RWPE2 (cell line): ENCODE results near the gene CNTNAP5.

ENCODE experiments used
- ATAC-seq: fragments of 200-7000 bp; cut with Tn5 transposase; 3 replicates; pipeline ENCODE4 v1.9.1; 2021; ENCODE audit warnings: low read depth
- DNase-seq: peaks from one replicate; pipeline ENCODE4 v3.0.0-alpha.2; 2020; ENCODE audit warnings: low spot score
- H3K27ac ChIP-seq: fragments of 450-650 bp; 2 replicates; pipeline ENCODE4 v1.5.1; 2017; ENCODE audit warnings: mild to moderate bottlenecking; ENCODE audit not compliant: poor library complexity, severe bottlenecking
- H3K27me3 ChIP-seq: fragments of 250-450 bp; sonication (Bioruptor Pico); 2 replicates; pipeline ENCODE4 v1.5.1; 2021; ENCODE audit warnings: mild to moderate bottlenecking, moderate library complexity; ENCODE audit not compliant: insufficient read depth, poor library complexity, severe bottlenecking
- H3K36me3 ChIP-seq: fragments of 250-450 bp; sonication (Bioruptor Pico); 2 replicates; pipeline ENCODE4 v1.5.1; 2020; ENCODE audit warnings: low read depth, mild to moderate bottlenecking, moderate library complexity
- H3K4me1 ChIP-seq: fragments of 250-450 bp; sonication (Bioruptor Pico); 2 replicates; pipeline ENCODE4 v1.5.1; 2021; ENCODE audit warnings: mild to moderate bottlenecking, moderate library complexity; ENCODE audit not compliant: insufficient read depth, poor library complexity, severe bottlenecking
- H3K4me3 ChIP-seq: fragments of 250-450 bp; sonication (Bioruptor Pico); 2 replicates; pipeline ENCODE4 v1.5.1; 2021; ENCODE audit warnings: mild to moderate bottlenecking, moderate library complexity; ENCODE audit not compliant: severe bottlenecking
- H3K9me3 ChIP-seq: fragments of 250-450 bp; sonication (Bioruptor Pico); 2 replicates; pipeline ENCODE4 v1.5.1; 2021; ENCODE audit warnings: mild to moderate bottlenecking, moderate library complexity; ENCODE audit not compliant: severe bottlenecking
- CTCF ChIP-seq: fragments of 450-650 bp; IDR thresholded peaks from one replicate; pipeline ENCODE4 v1.5.1; 2017; ENCODE audit warnings: mild to moderate bottlenecking, moderate library complexity; ENCODE audit not compliant: poor library complexity, severe bottlenecking

Gene CNTNAP5

GRCh38 chr2:124623560-124623959 lies 598.5 kb downstream of the CNTNAP5 start:
- no peak for DNase-seq
- Histone ChIP-seq H3K36me3 (no peaks in the 10 kb centered on the region), H3K27me3 (no peaks in the 10 kb centered on the region), H3K9me3 (no peaks in the 10 kb centered on the region), H3K4me1 (no peaks in the 10 kb centered on the region), H3K4me3 (no peak overlapping the region), H3K27ac (no peak overlapping the region)
- ATAC-seq: no peak
- TF ChIP-seq CTCF: no peak

GRCh38 chr2:124625561-124625960 lies 600.5 kb downstream of the CNTNAP5 start:
- Histone ChIP-seq H3K4me3 (no peak overlapping the region), H3K27me3 (no peaks in the 10 kb centered on the region), H3K9me3 (no peaks in the 10 kb centered on the region), H3K4me1 (no peaks in the 10 kb centered on the region), H3K27ac (no peak overlapping the region), H3K36me3 (no peaks in the 10 kb centered on the region)
- no peak for TF ChIP-seq CTCF
- ATAC-seq (no peak), DNase-seq (no peak)

DNA sequence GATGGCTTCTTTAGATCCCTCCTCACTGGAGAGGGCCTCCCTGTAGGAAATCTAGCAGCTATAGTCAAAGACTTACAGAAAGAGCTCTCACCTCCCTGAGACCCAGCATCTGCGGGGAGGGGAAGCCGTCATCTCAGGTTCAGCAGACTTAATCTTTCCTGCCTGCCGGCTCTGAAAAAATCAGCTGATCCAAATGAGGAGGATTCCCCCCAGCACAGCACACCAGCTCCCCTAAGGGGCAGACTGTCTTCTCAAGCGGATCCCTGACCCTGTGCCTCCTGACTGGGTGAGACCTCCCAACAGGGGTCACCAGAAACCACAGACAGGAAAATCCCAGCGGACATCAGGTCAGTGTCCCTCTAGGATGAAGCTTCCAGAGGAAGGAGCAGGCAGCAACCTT lies 601.9 kb downstream of the CNTNAP5 start:
- Histone ChIP-seq H3K4me1 (no peaks in the 10 kb centered on the region), H3K27ac (no peak overlapping the region), H3K4me3 (no peak overlapping the region), H3K9me3 (no peaks in the 10 kb centered on the region), H3K27me3 (no peaks in the 10 kb centered on the region), H3K36me3 (no peaks in the 10 kb centered on the region)
- no peak for DNase-seq
- ATAC-seq: no peak
- no peak for TF ChIP-seq CTCF

- no peaks in the 10 kb centered on the region for H3K36me3 ChIP-seq
- ATAC-seq (no peak), DNase-seq (no peak)
- H3K27ac ChIP-seq: no peak overlapping the region
- H3K9me3 ChIP-seq: no peaks in the 10 kb centered on the region
- H3K27me3 ChIP-seq: no peaks in the 10 kb centered on the region
- no peak overlapping the region for H3K4me3 ChIP-seq
- no peaks in the 10 kb centered on the region for H3K4me1 ChIP-seq
- TF ChIP-seq CTCF: no peak
Measured at GRCh38 chr2:124633812-124634211, 608.7 kb downstream of the CNTNAP5 start.

GRCh38 chr2:124639524-124639923 lies 614.4 kb downstream of the CNTNAP5 start:
- no peak overlapping the region for H3K27ac ChIP-seq
- ATAC-seq: no peak
- no peak overlapping the region for H3K4me3 ChIP-seq
- H3K9me3 ChIP-seq: no peaks in the 10 kb centered on the region
- no peaks in the 10 kb centered on the region for H3K27me3 ChIP-seq
- TF ChIP-seq CTCF: no peak
- H3K36me3 ChIP-seq: no peaks in the 10 kb centered on the region
- no peak for DNase-seq
- no peaks in the 10 kb centered on the region for H3K4me1 ChIP-seq
